GM19372 (cell line): ENCODE data around the gene RASSF5.

Experiments used
- ATAC-seq: cut with Tn5 transposase; IDR thresholded peaks from one replicate; pipeline ENCODE4 v1.9.1; 2021; ENCODE audit warnings: mild to moderate bottlenecking, low read depth, moderate library complexity; ENCODE audit not compliant: unreplicated experiment

The RASSF5 gene

GRCh38 chr1:206507284-206508129, at the start of gene RASSF5:
Gene RASSF5 (plus strand): TSS chr1:206507531. CDS start chr1:206507603, 72 bp downstream.
- peak; percentile 67 for ATAC-seq

GRCh38 chr1:206459703-206460102, 47.6 kb upstream of the RASSF5 start:
- no peak for ATAC-seq

- ATAC-seq, result no peak
Measured at GRCh38 chr1:206460836-206461426, 46.4 kb upstream of the RASSF5 start.

GRCh38 chr1:206461602-206462455, 45.5 kb upstream of the RASSF5 start:
- ATAC-seq, result peak; percentile 53

- no peak for ATAC-seq
Measured at GRCh38 chr1:206463137-206463536, 44.2 kb upstream of the RASSF5 start.

- no peak for ATAC-seq
Measured at GRCh38 chr1:206463911-206464310, 43.4 kb upstream of the RASSF5 start.

- ATAC-seq, result no peak
Measured at GRCh38 chr1:206464456-206464964, 42.8 kb upstream of the RASSF5 start.

GRCh38 chr1:206465951-206466350, 41.4 kb upstream of the RASSF5 start:
- no peak for ATAC-seq

GRCh38 chr1:206466840-206467649, 40.3 kb upstream of the RASSF5 start:
- no peak for ATAC-seq

- no peak for ATAC-seq
Measured at GRCh38 chr1:206467915-206468314, 39.4 kb upstream of the RASSF5 start.

GRCh38 chr1:206468571-206468970, 38.8 kb upstream of the RASSF5 start:
- no peak for ATAC-seq

- ATAC-seq, result no peak
Measured at GRCh38 chr1:206469411-206469932, 37.9 kb upstream of the RASSF5 start.

GRCh38 chr1:206469933-206470691, 37.2 kb upstream of the RASSF5 start, which contains the start of gene IKBKE:
Gene IKBKE (plus strand): TSS chr1:206470476. CDS start chr1:206473228, 2,752 bp downstream.
- ATAC-seq, result no peak

GRCh38 chr1:206470692-206471414, 36.5 kb upstream of the RASSF5 start:
- ATAC-seq, result no peak

GRCh38 chr1:206471415-206471801, 35.9 kb upstream of the RASSF5 start:
- ATAC-seq, result no peak

- no peak for ATAC-seq
Measured at GRCh38 chr1:206472024-206472423, 35.3 kb upstream of the RASSF5 start.

- no peak for ATAC-seq
Measured at GRCh38 chr1:206472454-206472853, 34.9 kb upstream of the RASSF5 start.

GRCh38 chr1:206472886-206473285, 34.4 kb upstream of the RASSF5 start:
- ATAC-seq, result no peak
